Left ventricle myocardium inferior (tissue), 1 donor: ENCODE results near the gene CUL1. TPM values are rescaled to one million over a fixed set of nuclear protein-coding genes. Genes with fewer than 3 reads are reported as not detected.

Source experiments
- DNase-seq: peaks from one replicate; pipeline ENCODE4 v3.0.0-alpha.2; 2020
- H3K27ac ChIP-seq: fragments of 200-600 bp; replicated peaks from 2 replicates; pipeline ENCODE4 v1.8.0; 2021
- H3K27me3 ChIP-seq: fragments of 200-600 bp; 2 replicates; pipeline ENCODE4 v1.8.0; 2021; ENCODE audit warnings: low read depth
- H3K36me3 ChIP-seq: fragments of 200-600 bp; 2 replicates; pipeline ENCODE4 v1.8.0; 2021
- H3K4me1 ChIP-seq: fragments of 200-600 bp; 2 replicates; pipeline ENCODE4 v1.8.0; 2021
- H3K4me3 ChIP-seq: fragments of 200-600 bp; 2 replicates; pipeline ENCODE4 v1.8.0; 2021; ENCODE audit warnings: mild to moderate bottlenecking, moderate library complexity
- H3K9me3 ChIP-seq: fragments of 200-600 bp; replicated peaks from 2 replicates; pipeline ENCODE4 v1.8.0; 2021
- CTCF ChIP-seq: fragments of 200-600 bp; IDR thresholded peaks from 2 replicates; pipeline ENCODE4 v1.8.0; 2021; ENCODE audit warnings: antibody characterized with exemption, mild to moderate bottlenecking, borderline replicate concordance
- intact Hi-C: fragments of 100-400 bp; cut with micrococcal nuclease; formaldehyde crosslinking; loops from one replicate; pipeline ENCODE4 v1.11.0; 2022
- total RNA-seq: library from RNA; stranded (reverse); fragmentation: NEBNext Ultra II Directional; extraction: Animal tissue kit (Norgen Biotek cat#: 25700); gene quantifications from one replicate; pipeline ENCODE4 v1.2.1, GENCODE V29; 2021
- donor health status: DM: no; HTN: yes; CAD: no; lungs with severe emphysema.

Gene CUL1
- total RNA-seq, 1 donor from 2014 or later: 48.2 TPM

- intact Hi-C loops: no loop called here
- Histone ChIP-seq H3K27me3 (no peaks in the 10 kb centered on the region), H3K27ac (no peak overlapping the region), H3K4me3 (no peak overlapping the region), H3K36me3 (peaks cover 3% of the 10 kb centered on the region), H3K9me3 (no peaks in the 10 kb centered on the region), H3K4me1 (no peaks in the 10 kb centered on the region)
- no peak for DNase-seq
- TF ChIP-seq CTCF: no peak
Measured at GRCh38 chr7:148828965-148829364, 130.3 kb downstream of the CUL1 start.

GRCh38 chr7:148830897-148831692 is 132.4 kb downstream of the CUL1 start:
- Histone ChIP-seq H3K27ac (no peak overlapping the region), H3K36me3 (peaks cover 3% of the 10 kb centered on the region), H3K9me3 (no peaks in the 10 kb centered on the region), H3K27me3 (no peaks in the 10 kb centered on the region), H3K4me3 (no peak overlapping the region), H3K4me1 (no peaks in the 10 kb centered on the region)
- DNase-seq: no peak
- intact Hi-C loops: no loop called here
- no peak for TF ChIP-seq CTCF

- no peak for TF ChIP-seq CTCF
- no peaks in the 10 kb centered on the region for H3K27me3 ChIP-seq
- intact Hi-C loops: no loop called here
- no peak overlapping the region for H3K27ac ChIP-seq
- no peaks in the 10 kb centered on the region for H3K36me3 ChIP-seq
- no peaks in the 10 kb centered on the region for H3K9me3 ChIP-seq
- DNase-seq: no peak
- H3K4me1 ChIP-seq: no peaks in the 10 kb centered on the region
- H3K4me3 ChIP-seq: no peak overlapping the region
Measured at GRCh38 chr7:148831782-148832181, 133.1 kb downstream of the CUL1 start.

GRCh38 chr7:148834605-148835004 is 135.9 kb downstream of the CUL1 start:
- no peak for DNase-seq
- Histone ChIP-seq H3K9me3 (no peaks in the 10 kb centered on the region), H3K27ac (no peak overlapping the region), H3K36me3 (no peaks in the 10 kb centered on the region), H3K27me3 (no peaks in the 10 kb centered on the region), H3K4me3 (no peak overlapping the region), H3K4me1 (no peaks in the 10 kb centered on the region)
- intact Hi-C loops: no loop called here
- no peak for TF ChIP-seq CTCF

GRCh38 chr7:148835854-148836253 is 137.2 kb downstream of the CUL1 start:
- no peak for DNase-seq
- no peak overlapping the region for H3K4me3 ChIP-seq
- H3K36me3 ChIP-seq: no peaks in the 10 kb centered on the region
- no peak overlapping the region for H3K27ac ChIP-seq
- no peaks in the 10 kb centered on the region for H3K27me3 ChIP-seq
- TF ChIP-seq CTCF: no peak
- no peaks in the 10 kb centered on the region for H3K9me3 ChIP-seq
- intact Hi-C loops: no loop called here
- no peaks in the 10 kb centered on the region for H3K4me1 ChIP-seq
